T-helper 2 cell treated with Interferon-gamma antibody and Interleukin-4, amounts not matched to agents 5 μg/mL and 100 μg/mL, for 36 hours (primary cell): ENCODE results near the gene FBLN5.

Source experiments
- DNase-seq: peaks from one replicate; pipeline ENCODE4 v3.0.0; 2021; ENCODE audit warnings: low spot score
- H3K27ac Mint-ChIP-seq: one replicate; pipeline ENCODE4 v1.8.0; 2021; ENCODE audit warnings: mild to moderate bottlenecking, mixed read lengths
- H3K27me3 Mint-ChIP-seq: one replicate; pipeline ENCODE4 v1.8.0; 2021; ENCODE audit warnings: low read depth, mixed read lengths
- H3K36me3 Mint-ChIP-seq: one replicate; pipeline ENCODE4 v1.8.0; 2021; ENCODE audit warnings: low read depth, mixed read lengths
- H3K4me1 Mint-ChIP-seq: one replicate; pipeline ENCODE4 v1.8.0; 2021; ENCODE audit warnings: low read depth, mixed read lengths
- H3K4me3 Mint-ChIP-seq: one replicate; pipeline ENCODE4 v1.8.0; 2022; ENCODE audit warnings: mild to moderate bottlenecking, moderate library complexity, mixed read lengths
- H3K9me3 Mint-ChIP-seq: one replicate; pipeline ENCODE4 v1.8.0; 2021; ENCODE audit warnings: mixed read lengths

The FBLN5 gene

DNA sequence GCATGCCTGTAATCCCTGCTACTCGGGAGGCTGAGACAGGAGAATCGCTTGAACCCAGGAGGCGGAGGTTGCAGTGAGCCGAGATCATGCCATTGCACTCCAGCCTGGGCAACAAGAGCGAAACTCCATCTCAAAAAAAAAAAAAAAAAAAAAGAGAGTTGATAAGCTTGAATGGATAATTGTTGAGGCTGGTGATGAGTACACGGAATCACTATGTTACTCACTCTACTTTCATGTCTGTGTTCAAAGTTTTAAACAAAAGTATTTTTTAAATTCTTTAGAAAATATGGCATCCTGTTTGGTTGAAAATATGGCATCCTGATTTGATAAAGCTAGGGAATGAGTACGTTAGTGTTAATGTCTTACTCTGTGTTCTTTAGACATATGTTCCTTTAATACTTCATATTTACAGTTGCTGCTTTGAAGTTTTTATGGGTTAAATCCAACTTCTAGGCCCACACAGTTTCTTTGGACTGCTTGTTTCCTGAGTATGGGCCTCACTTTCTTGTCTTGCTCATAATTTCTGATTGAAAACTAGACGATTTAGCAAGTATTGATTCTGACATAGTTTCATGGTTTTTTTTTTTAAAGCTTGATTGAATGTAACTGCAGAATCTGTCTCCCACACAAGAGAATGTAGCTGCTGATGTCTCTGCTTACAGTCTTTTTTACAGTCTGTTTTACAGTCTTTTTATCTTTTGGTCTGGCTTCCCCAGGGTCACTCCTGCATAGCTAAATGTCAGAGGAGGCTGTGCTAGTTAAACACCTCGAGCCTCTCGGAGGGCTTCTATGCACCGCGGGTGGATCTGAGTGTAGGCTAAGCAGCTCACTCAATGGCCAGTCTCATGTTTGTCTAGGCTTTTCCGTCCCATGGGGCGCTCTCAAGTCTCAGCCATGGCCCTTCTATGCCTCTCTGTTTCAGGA, 14.1 kb upstream of the FBLN5 start:
- Mint-ChIP-seq H3K27ac (no peak overlapping the region), H3K9me3 (no peaks in the 10 kb centered on the region), H3K4me1 (peaks cover 2% of the 10 kb centered on the region), H3K36me3 (no peaks in the 10 kb centered on the region), H3K4me3 (no peak overlapping the region), H3K27me3 (no peaks in the 10 kb centered on the region)
- DNase-seq, result no peak

DNA sequence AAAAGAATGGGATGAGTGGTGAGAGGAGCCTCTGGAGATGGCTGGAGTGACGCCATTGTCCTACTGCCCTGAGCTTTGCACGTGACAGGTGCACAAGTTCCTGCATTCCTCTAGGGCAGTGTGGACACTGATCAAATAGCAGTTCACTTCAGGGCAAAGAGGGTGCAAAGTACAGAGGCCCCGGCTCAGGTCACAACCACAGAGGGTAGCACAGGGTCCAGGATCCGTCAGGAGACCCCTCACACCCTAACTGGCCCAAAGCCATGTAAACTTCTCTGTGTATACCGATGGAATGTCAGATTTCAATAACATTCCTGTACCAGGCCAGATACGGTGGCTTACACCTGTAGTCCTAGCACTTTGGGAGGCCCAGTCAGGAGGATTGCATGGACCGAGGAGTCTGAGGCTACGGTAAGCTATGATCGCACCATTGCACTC, 10.4 kb upstream of the FBLN5 start:
- Mint-ChIP-seq H3K36me3 (no peaks in the 10 kb centered on the region), H3K9me3 (no peaks in the 10 kb centered on the region), H3K4me1 (peaks cover 2% of the 10 kb centered on the region), H3K27me3 (no peaks in the 10 kb centered on the region), H3K27ac (no peak overlapping the region), H3K4me3 (no peak overlapping the region)
- DNase-seq, result no peak

DNA sequence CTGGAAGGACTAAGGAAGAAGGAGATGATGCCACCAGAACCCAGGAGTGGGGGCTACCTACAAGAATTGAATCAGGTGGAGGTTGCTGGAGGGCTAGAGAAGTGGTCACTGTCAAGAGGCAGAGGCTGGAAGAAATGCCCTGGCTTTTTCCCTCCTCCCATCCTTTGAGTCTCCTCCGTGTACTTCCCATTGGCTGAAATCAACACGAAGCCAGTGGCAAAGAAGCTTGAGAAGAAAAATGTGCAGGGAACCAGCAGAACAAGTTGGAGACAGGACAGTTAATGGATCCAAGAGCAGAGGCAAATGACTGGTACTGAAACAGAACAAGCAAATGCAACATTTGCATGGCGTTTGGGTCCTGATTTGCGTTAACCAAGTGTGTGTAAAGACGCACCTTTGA, 9.1 kb upstream of the FBLN5 start:
- Mint-ChIP-seq H3K4me3 (no peak overlapping the region), H3K4me1 (no peaks in the 10 kb centered on the region), H3K27ac (no peak overlapping the region), H3K36me3 (no peaks in the 10 kb centered on the region), H3K27me3 (no peaks in the 10 kb centered on the region), H3K9me3 (no peaks in the 10 kb centered on the region)
- DNase-seq, result no peak

DNA sequence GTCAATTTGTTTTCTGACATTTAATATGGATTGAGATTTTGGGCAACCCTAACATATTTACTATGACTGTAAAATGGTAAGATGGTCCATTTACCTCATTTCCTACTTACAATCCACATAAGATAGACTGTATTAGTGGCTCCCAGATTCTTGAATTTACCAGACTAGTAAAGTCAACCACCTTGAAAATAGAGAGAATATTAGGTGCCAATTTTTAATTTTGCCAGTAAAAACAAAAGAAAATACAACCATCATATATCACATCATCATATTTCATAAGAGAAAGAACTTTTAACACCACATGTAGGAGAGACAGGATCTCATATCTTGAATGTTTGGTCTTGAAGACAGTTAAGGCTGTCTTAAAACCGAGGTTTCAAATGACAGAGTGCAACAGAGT, 7.7 kb upstream of the FBLN5 start:
- Mint-ChIP-seq H3K27me3 (peaks cover 4% of the 10 kb centered on the region), H3K4me1 (no peaks in the 10 kb centered on the region), H3K27ac (no peak overlapping the region), H3K4me3 (no peak overlapping the region), H3K9me3 (no peaks in the 10 kb centered on the region), H3K36me3 (no peaks in the 10 kb centered on the region)
- no peak for DNase-seq

DNA sequence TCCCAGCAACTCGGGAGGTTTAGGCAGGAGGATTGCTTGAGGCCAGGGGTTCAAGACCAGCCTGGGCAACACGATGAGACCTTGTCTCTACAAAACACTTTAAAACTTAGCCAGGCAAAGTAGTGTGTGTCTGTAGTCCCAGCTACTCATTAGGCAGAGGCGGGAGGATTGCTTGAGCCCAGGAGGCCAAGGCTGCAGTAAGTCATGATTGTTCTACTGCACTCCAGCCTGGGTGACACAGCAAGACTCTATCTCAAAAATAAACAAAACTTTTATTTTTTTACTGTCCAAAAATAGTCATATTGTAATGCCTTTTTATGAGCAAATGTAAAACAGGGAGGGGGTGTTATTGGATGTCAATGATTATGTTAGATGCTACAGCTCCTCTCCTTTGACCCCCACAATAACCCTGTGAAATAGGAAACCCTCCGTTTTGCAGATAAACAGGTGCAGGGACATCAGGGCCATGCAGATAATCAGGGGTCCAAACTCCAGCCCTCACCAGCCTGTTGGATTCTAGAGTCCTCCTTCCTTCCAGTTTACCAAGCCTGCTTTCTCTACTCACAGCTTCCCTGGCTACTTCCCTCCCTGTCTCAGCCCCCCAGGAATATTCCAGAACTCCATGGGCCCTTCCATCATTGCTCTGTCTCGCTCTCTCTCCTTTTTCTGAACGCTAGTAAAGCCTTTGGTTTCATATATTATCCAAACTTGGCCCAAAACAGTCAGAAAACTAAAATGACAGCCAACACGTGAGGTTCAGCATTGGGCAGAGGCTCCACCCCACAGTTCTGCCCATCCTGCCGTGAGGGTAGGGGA, 5.9 kb upstream of the FBLN5 start:
- DNase-seq, result no peak
- Mint-ChIP-seq H3K9me3 (no peaks in the 10 kb centered on the region), H3K4me1 (no peaks in the 10 kb centered on the region), H3K36me3 (no peaks in the 10 kb centered on the region), H3K4me3 (no peak overlapping the region), H3K27me3 (peaks cover 14% of the 10 kb centered on the region), H3K27ac (no peak overlapping the region)

DNA sequence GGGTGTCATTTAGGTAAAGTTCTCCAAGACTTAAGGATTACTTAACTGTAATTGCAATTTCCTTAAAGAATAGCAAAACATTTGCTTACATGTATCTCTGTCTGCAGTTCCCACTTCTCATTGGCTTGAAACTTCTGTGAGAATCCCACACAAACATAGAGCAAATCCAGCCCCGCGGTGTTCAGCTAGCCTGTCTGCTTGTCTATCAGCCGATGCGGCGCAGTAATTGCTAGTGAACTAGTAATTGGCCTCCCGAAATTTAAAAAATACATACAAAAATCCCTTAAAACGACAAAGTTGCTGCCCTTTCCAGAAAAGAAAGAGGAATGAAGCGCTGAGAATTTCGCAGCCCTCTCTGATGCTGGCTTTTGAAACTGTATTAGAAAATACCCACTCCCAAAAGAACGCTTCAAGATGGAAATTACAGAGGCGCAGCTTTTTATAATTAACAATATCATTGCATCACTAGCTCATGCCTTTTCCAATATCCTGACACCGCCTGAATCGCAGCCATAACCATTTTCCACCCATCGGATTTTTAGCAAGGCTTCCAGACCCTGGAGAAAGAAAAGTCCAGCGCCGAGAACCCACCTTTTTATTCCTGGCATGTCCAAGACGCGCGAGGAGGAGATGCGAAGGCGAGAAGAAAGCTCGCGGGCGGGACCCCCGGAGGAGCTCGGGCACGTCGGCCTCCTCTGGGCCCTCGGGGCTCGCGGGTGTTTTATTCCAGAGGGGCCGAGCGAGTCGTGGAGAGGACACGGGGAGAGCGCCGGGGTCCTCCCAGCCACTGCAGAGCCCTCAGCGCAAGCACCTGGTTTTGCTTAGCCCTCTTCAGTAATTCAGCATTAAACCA, 646 bp downstream of the FBLN5 start:
- Mint-ChIP-seq H3K9me3 (no peaks in the 10 kb centered on the region), H3K27ac (no peak overlapping the region), H3K4me3 (peak overlapping the region; percentile 89), H3K27me3 (peaks cover 36% of the 10 kb centered on the region), H3K4me1 (peaks cover 12% of the 10 kb centered on the region), H3K36me3 (no peaks in the 10 kb centered on the region)
- DNase-seq, result no peak

DNA sequence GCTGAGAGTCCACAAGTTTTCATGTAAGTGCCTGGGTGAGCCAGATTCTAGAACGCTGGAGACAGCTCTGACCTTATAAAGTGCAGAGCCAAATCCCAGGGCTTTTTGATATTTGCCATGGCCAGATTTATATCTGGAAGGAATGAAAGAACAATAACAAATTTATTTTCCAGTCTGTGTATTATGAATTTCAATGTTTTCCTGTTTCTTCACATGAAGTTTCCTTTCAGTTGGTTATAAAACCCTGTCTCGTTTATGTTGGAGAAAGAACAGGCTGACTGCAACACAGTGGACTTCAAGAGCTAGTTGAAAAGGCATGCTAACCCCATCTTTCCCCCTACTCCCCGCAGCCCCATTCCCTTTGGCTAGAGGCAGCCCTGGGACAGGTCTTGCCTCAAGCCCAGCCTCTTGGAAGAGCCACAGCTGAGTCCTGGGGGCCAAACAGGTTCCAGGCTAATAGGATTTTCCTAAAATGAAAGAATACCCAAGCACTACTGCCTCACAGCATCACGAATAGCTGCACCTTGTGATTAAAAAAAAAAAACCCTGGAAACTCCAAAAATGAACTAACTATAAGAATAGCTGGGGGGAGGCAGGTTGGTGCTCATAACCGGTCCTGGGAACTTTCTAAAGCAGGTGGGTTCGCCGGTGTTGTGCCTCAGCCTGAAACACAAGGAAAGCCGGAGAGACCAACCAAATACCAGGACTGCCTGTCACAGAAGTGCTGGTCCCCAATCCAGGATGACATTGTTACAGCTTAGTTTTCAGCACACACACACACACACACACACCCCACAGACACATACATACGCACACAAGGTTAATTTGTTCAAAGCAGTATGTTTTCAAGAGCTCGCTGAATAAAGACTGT, 1.5 kb downstream of the FBLN5 start:
- peaks cover 36% of the 10 kb centered on the region for H3K27me3 Mint-ChIP-seq
- no peaks in the 10 kb centered on the region for H3K9me3 Mint-ChIP-seq
- H3K4me3 Mint-ChIP-seq, result no peak overlapping the region
- peaks cover 12% of the 10 kb centered on the region for H3K4me1 Mint-ChIP-seq
- H3K36me3 Mint-ChIP-seq, result no peaks in the 10 kb centered on the region
- H3K27ac Mint-ChIP-seq, result no peak overlapping the region
- no peak for DNase-seq

DNA sequence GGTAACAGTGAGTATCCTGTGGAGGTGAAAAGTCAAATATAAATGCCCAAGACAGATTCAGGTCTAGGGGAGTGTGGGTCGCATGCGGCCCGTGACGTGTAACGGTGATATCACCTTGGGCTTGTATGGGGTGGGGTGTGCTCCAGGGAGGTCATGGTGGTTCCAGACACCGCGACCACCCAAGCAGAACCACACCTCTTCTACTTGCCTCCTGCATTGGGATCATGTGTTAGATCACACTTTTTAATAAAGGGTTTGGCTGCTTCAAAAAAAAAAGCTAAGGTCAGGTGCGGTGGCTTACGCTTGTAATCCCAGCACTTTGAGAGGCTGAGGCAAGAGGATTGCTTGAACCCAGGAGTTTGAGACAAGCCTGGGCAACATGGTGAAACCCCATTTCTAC, 4.5 kb downstream of the FBLN5 start:
- no peak overlapping the region for H3K4me3 Mint-ChIP-seq

DNA sequence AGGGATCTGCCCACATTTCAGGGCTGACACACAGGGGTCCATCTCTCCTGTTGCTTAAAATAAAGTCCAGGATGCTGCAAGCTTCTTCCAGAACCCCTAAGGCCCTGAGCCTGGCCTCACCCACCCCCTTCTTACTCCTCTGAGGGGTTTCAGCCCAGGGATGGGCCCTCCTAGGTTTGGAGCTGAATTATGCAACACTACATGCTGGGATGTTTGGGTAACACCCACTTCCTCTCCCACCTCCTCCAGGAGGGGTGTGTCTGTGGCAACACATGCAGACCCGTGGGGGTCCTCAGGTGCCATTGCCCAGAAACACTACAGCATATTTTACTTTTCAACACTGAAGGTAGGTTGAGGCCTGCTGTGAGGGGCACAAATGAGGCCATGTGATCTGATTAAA, 5.4 kb downstream of the FBLN5 start:
- Mint-ChIP-seq H3K9me3 (no peaks in the 10 kb centered on the region), H3K36me3 (no peaks in the 10 kb centered on the region), H3K4me3 (no peak overlapping the region), H3K27me3 (peaks cover 17% of the 10 kb centered on the region), H3K27ac (no peak overlapping the region), H3K4me1 (peaks cover 12% of the 10 kb centered on the region)
- DNase-seq, result no peak

More for the DNA sequence above, 4.5 kb downstream of the FBLN5 start:
- peaks cover 17% of the 10 kb centered on the region for H3K27me3 Mint-ChIP-seq
- peaks cover 12% of the 10 kb centered on the region for H3K4me1 Mint-ChIP-seq
- no peaks in the 10 kb centered on the region for H3K9me3 Mint-ChIP-seq
- DNase-seq, result no peak
- no peaks in the 10 kb centered on the region for H3K36me3 Mint-ChIP-seq
- no peak overlapping the region for H3K27ac Mint-ChIP-seq

DNA sequence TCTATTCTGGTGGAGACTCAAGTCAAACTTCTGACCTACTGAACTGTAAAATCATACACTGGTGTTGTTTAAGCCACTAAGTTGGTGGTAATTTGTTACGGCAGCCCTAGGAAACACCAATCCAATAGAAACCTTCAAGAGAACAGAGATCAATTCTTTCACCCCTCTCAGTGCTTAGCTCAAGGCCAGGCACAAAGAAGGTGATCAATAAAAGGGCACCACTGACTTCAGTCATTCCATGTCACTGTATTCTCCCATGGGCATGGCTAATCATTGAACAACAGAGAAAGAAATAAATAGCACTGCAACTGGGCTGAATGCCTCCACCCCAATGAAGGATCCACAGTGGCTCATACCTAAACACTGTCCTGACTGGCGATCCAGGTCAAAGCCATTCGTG, 7.3 kb downstream of the FBLN5 start:
- no peak for DNase-seq
- no peaks in the 10 kb centered on the region for H3K9me3 Mint-ChIP-seq
- peaks cover 5% of the 10 kb centered on the region for H3K4me1 Mint-ChIP-seq
- no peak overlapping the region for H3K4me3 Mint-ChIP-seq
- H3K27ac Mint-ChIP-seq, result no peak overlapping the region
- H3K36me3 Mint-ChIP-seq, result no peaks in the 10 kb centered on the region
- H3K27me3 Mint-ChIP-seq, result peaks cover 3% of the 10 kb centered on the region

DNA sequence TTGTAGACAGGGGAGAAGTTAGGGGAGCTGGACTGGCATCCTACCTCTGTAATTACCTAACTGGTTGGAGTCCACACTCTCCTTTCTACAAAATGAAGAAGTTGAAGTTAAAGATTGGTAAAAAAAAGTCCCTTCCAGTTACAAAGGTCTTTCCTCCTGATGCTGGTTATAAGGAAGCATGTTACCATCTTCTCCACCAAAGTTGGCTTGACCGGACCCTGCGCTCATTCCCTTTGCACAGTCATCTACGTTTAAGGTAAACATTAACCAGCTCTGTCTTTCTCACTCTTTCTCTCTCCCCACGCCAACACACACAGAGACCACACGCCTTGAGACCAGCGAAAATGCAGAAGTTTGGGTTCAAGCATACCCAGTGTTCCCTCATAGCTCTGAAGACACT, 11.9 kb downstream of the FBLN5 start:
- H3K4me1 Mint-ChIP-seq, result no peaks in the 10 kb centered on the region
- no peak overlapping the region for H3K27ac Mint-ChIP-seq
- no peaks in the 10 kb centered on the region for H3K36me3 Mint-ChIP-seq
- no peak for DNase-seq
- H3K27me3 Mint-ChIP-seq, result no peaks in the 10 kb centered on the region
- no peak overlapping the region for H3K4me3 Mint-ChIP-seq
- no peaks in the 10 kb centered on the region for H3K9me3 Mint-ChIP-seq

DNA sequence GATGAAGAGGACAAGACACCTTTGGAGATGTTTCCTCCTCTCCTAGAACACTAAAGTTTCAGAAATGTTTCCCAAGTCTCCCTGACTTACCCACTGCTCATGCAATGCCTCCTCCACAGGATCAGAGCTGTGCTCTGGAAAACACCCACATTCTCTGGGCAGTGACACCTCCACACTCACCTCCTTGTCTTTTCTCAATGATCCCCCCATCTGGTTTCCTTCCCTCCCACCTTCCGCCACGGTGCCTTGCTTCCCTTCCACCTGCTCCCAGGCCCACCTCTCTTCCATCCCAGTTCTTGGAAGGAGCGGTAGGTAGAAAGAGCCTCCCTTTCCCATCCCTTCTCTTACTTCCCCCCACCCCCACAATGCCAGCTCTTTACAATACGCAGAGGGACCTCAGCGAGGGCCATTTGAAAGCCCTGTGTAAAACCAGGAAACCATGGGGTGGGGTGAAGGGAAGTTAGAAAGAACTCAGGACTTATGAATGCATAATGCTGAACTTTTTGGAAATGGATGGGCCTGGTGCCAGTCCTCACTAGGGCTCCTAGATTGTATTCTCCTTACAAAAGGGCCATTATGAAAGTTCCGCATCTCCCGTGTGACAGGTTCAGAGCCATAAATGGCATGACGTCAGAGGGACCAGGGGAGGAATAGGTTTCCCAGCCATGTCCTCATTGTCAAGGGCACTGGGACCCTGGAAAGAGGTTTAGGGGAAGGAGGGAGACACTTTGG, 12.8 kb downstream of the FBLN5 start:
- H3K36me3 Mint-ChIP-seq, result no peaks in the 10 kb centered on the region
- no peaks in the 10 kb centered on the region for H3K27me3 Mint-ChIP-seq

More for the DNA sequence above, 12.8 kb downstream of the FBLN5 start:
- Mint-ChIP-seq H3K9me3 (no peaks in the 10 kb centered on the region), H3K4me1 (no peaks in the 10 kb centered on the region), H3K27ac (no peak overlapping the region), H3K4me3 (no peak overlapping the region)
- DNase-seq, result no peak
